BJ (cell line): ENCODE results near the gene TMPRSS11D. TPM values are rescaled to one million over a fixed set of nuclear protein-coding genes. Genes with fewer than 3 reads are reported as not detected.

Experiments
- CTCF ChIA-PET: fragments of 350-600 bp; formaldehyde crosslinking; extraction: SDS; loops from one replicate; lab custom pipeline; 2021; ENCODE audit warnings: antibody characterized with exemption, inconsistent platforms; lab: Yijun Ruan, JAX
- POLR2A ChIA-PET: fragments of 300-600 bp; sonication (Branson Sonifier 250); formaldehyde crosslinking; extraction: SDS; loops from one replicate; lab custom pipeline; 2021; ENCODE audit warnings: antibody characterized with exemption; lab: Charles Lee
- DNase-seq: peaks from one replicate; pipeline ENCODE4 v3.0.0-alpha.2; 2011; ENCODE audit warnings: low read depth
- H3K27me3 ChIP-seq: 2 replicates; pipeline ENCODE4 v1.6.0; 2011; ENCODE audit warnings: low read length; ENCODE audit not compliant: control insufficient read depth, insufficient read depth
- H3K36me3 ChIP-seq: 2 replicates; pipeline ENCODE4 v1.5.1; 2011; ENCODE audit warnings: low read length; ENCODE audit not compliant: control insufficient read depth, insufficient read depth
- H3K4me3 ChIP-seq: 2 replicates; pipeline ENCODE4 v1.5.1; 2011; ENCODE audit warnings: low read depth, mild to moderate bottlenecking, control low read depth, low read length
- CTCF ChIP-seq: IDR thresholded peaks from 2 replicates; pipeline ENCODE4 v1.5.1; 2011; ENCODE audit warnings: low read depth, mild to moderate bottlenecking, control low read depth, inconsistent platforms, low read length, moderate library complexity; ENCODE audit not compliant: insufficient read depth
- polyA plus RNA-seq: library from polyadenylated mRNA; depleted of rRNA; stranded (reverse); fragments of >200 nt; gene quantifications from 2 replicates; pipeline ENCODE4 v1.2.3, GENCODE V29; 2011

The TMPRSS11D gene
- polyA plus RNA-seq, 1 experiment, result not detected

DNA sequence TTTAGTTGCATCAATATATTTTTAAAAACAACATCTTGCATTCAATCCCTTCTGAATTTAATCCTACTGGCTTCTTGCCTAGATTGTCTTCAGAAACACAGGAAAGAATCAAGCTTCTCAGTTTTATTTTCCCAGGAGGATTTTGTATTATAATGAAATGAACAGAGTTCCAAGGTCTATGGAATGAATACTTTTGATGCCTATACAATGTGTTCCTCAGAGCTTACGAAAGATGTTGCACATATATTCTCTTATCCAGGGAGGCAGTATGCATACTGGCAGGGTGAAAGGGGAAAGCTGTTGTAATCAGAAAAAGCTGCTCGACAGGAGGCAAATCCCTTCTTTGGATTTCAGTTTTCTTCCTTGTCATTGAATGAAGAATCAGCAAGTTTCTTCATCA, 8.8 kb downstream of the TMPRSS11D start:
- H3K36me3 ChIP-seq, result no peaks in the 10 kb centered on the region
- ChIA-PET POLR2A (no interaction called here), CTCF (interaction anchor here (1.0 to 1.2 kb wide), 2 partner anchors 36 to 301 kb away, joined by 5 read pairs; no protein-coding TSS in a partner anchor)
- no peaks in the 10 kb centered on the region for H3K27me3 ChIP-seq
- DNase-seq, result no peak
- TF ChIP-seq CTCF, result no peak
- H3K4me3 ChIP-seq, result no peak overlapping the region

DNA sequence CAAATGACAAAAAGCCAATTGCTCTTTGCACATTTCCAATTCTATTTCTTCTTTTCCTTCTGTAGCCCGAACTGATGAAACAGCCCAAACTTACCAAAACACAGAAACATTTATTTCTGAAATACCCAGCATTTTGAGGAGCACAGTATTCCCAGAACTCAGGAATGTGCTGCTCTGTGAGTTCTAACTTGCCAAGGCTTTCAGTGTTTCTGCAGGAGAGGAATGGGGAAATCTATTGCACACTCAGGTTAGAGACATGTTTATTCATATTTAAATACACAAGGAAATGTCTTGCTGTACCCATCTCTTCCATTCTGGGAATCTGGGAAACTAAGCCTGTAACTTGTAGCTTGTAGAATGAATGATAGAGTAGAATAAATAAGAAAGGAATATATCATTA, 10.7 kb downstream of the TMPRSS11D start:
- no peak for TF ChIP-seq CTCF
- DNase-seq, result no peak
- ChIA-PET CTCF (interaction anchor here (1.1 kb wide), 1 partner anchor 116 kb away, joined by 3 read pairs; no protein-coding TSS in a partner anchor), POLR2A (no interaction called here)
- Histone ChIP-seq H3K36me3 (no peaks in the 10 kb centered on the region), H3K27me3 (no peaks in the 10 kb centered on the region), H3K4me3 (no peak overlapping the region)

- ChIA-PET POLR2A (no interaction called here), CTCF (interaction anchor here (1.5 to 1.7 kb wide), 2 partner anchors 39 to 304 kb away, joined by 6 to 23 read pairs; no protein-coding TSS in a partner anchor)
- DNase-seq, result no peak
- H3K36me3 ChIP-seq, result no peaks in the 10 kb centered on the region
- H3K27me3 ChIP-seq, result no peaks in the 10 kb centered on the region
- peak; percentile 61 for TF ChIP-seq CTCF
- H3K4me3 ChIP-seq, result no peak overlapping the region
These were observed 11.9 kb downstream of the TMPRSS11D start for GRCh38 chr4:67871867-67872266.

- ChIA-PET CTCF (interaction anchor here (1.0 to 2.0 kb wide), 2 partner anchors 23 to 306 kb away, joined by 3 to 7 read pairs; no protein-coding TSS in a partner anchor), POLR2A (no interaction called here)
- no peaks in the 10 kb centered on the region for H3K27me3 ChIP-seq
- H3K36me3 ChIP-seq, result no peaks in the 10 kb centered on the region
- no peak overlapping the region for H3K4me3 ChIP-seq
- no peak for DNase-seq
- TF ChIP-seq CTCF, result no peak
These were observed 14.1 kb downstream of the TMPRSS11D start for GRCh38 chr4:67869580-67870190.

- no peak for TF ChIP-seq CTCF
- Histone ChIP-seq H3K36me3 (no peaks in the 10 kb centered on the region), H3K4me3 (no peak overlapping the region), H3K27me3 (no peaks in the 10 kb centered on the region; the same call in 1 of the 2 replicates)
- CTCF ChIA-PET, result no interaction called here
- no peak for DNase-seq
- POLR2A ChIA-PET, result no interaction called here
These were observed 22.3 kb downstream of the TMPRSS11D start for GRCh38 chr4:67861513-67861912.
